Loucy (cell line): Measurements from ENCODE around the gene ME3.

Experiments
- H2AFZ ChIP-seq: fragments of 200-600 bp; sonication (generic); 2 replicates; pipeline ENCODE4 v1.6.0; 2016; ENCODE audit warnings: antibody characterized with exemption, mild to moderate bottlenecking, low read length, moderate library complexity
- H3F3A ChIP-seq: fragments of 200-600 bp; 2 replicates; pipeline ENCODE4 v1.6.0; 2016; ENCODE audit warnings: antibody characterized with exemption, low read depth, mild to moderate bottlenecking
- H3K27me3 ChIP-seq: fragments of 200-600 bp; sonication (generic); 2 replicates; pipeline ENCODE4 v1.6.1; 2014; ENCODE audit warnings: low read length, mild to moderate bottlenecking; ENCODE audit not compliant: insufficient read depth, poor library complexity, severe bottlenecking
- H3K36me3 ChIP-seq: fragments of 200-600 bp; sonication (generic); 2 replicates; pipeline ENCODE4 v1.6.1; 2016; ENCODE audit warnings: low read length; ENCODE audit not compliant: insufficient read depth
- H3K4me1 ChIP-seq: fragments of 200-600 bp; sonication (generic); 2 replicates; pipeline ENCODE4 v1.5.1; 2014; ENCODE audit warnings: low read length, mild to moderate bottlenecking; ENCODE audit not compliant: insufficient read depth, poor library complexity, severe bottlenecking
- H3K4me2 ChIP-seq: fragments of 200-600 bp; sonication (generic); 2 replicates; pipeline ENCODE4 v1.6.0; 2014; ENCODE audit warnings: antibody characterized with exemption, low read length, low read depth, mild to moderate bottlenecking; ENCODE audit not compliant: poor library complexity, severe bottlenecking
- H3K4me3 ChIP-seq: fragments of 200-600 bp; sonication (generic); 2 replicates; pipeline ENCODE4 v1.5.1; 2014; ENCODE audit warnings: low read length, mild to moderate bottlenecking, mixed read lengths; ENCODE audit not compliant: poor library complexity, severe bottlenecking
- H3K79me2 ChIP-seq: fragments of 200-600 bp; sonication (generic); 2 replicates; pipeline ENCODE4 v1.6.1; 2014; ENCODE audit warnings: low read length; ENCODE audit not compliant: insufficient read depth
- H3K9ac ChIP-seq: fragments of 200-600 bp; sonication (generic); 2 replicates; pipeline ENCODE4 v1.6.0; 2014; ENCODE audit warnings: mild to moderate bottlenecking, low read depth, low read length, moderate library complexity; ENCODE audit not compliant: poor library complexity, severe bottlenecking
- H3K9me2 ChIP-seq: fragments of 200-600 bp; sonication (generic); replicated peaks from 2 replicates; pipeline ENCODE4 v1.6.1; 2016; ENCODE audit warnings: low read depth, low read length, mixed read lengths
- H3K9me3 ChIP-seq: fragments of 200-600 bp; sonication (generic); 2 replicates; pipeline ENCODE4 v1.6.1; 2014; ENCODE audit warnings: mild to moderate bottlenecking, antibody characterized with exemption, low read length, low read depth; ENCODE audit not compliant: insufficient read depth
- H4K20me1 ChIP-seq: fragments of 200-600 bp; sonication (generic); 2 replicates; pipeline ENCODE4 v1.6.0; 2014; ENCODE audit warnings: antibody characterized with exemption, low read length, mild to moderate bottlenecking; ENCODE audit not compliant: insufficient read depth, poor library complexity, severe bottlenecking
- EZH2phosphoT487 ChIP-seq: fragments of 200-600 bp; IDR thresholded peaks from 2 replicates; pipeline ENCODE4 v1.6.1; 2018; ENCODE audit warnings: antibody characterized with exemption, mild to moderate bottlenecking, moderate library complexity, borderline replicate concordance
- TF ChIP-seq, protein P1 (sequence below): fragments of 200-600 bp; sonication (generic); conservative IDR thresholded peaks from 2 replicates; pipeline ENCODE4 v1.5.1; 2014; ENCODE audit warnings: mild to moderate bottlenecking, antibody characterized with exemption, low read length

Gene ME3

DNA sequence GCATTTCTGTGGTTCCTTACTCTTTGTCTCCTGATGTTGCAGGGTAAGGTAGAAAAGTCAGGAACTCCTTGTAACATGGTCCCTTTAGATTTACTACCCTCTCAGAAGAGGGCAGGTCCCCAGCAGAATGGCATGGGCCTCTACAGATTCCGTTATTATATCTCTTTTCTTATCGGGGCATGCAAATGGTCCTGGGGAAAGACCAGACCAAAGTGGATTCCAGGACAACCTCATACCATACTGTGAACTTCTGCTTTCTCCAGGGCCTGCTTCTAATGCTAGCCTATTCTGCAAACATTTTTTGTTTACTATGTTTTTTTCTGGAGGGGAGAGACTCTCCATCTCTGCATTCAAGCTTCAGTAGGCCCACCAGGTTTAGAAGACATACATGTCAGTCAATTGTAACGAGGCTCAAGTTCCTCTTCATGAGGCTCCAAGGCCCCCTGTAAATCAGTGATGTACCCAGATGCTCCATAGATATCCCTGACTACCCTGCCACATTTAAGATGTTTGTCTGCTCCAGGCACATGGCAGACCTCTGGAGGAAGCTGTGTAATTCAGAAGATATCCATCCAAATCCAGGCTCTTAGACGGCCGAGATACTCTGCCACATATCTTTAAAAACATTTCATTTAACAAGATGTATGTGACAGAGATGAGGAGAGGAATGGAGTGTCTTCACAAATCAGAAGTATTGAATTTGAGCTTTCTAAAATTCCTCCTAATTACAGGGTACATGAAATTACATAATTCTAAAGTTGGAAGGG lies 8.5 kb upstream of the ME3 start:
- H3K4me3 ChIP-seq, result no peak overlapping the region
- H3K9ac ChIP-seq, result no peak overlapping the region
- H3K4me1 ChIP-seq, result peaks cover 6% of the 10 kb centered on the region
- no peak overlapping the region for H3K4me2 ChIP-seq
- no peak overlapping the region for H2AFZ ChIP-seq
- H3K79me2 ChIP-seq, result no peaks in the 10 kb centered on the region
- no peak for TF ChIP-seq EZH2phosphoT487
- TF ChIP-seq, protein P1, sequence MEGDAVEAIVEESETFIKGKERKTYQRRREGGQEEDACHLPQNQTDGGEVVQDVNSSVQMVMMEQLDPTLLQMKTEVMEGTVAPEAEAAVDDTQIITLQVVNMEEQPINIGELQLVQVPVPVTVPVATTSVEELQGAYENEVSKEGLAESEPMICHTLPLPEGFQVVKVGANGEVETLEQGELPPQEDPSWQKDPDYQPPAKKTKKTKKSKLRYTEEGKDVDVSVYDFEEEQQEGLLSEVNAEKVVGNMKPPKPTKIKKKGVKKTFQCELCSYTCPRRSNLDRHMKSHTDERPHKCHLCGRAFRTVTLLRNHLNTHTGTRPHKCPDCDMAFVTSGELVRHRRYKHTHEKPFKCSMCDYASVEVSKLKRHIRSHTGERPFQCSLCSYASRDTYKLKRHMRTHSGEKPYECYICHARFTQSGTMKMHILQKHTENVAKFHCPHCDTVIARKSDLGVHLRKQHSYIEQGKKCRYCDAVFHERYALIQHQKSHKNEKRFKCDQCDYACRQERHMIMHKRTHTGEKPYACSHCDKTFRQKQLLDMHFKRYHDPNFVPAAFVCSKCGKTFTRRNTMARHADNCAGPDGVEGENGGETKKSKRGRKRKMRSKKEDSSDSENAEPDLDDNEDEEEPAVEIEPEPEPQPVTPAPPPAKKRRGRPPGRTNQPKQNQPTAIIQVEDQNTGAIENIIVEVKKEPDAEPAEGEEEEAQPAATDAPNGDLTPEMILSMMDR, result no peak
- no peaks in the 10 kb centered on the region for H3K9me3 ChIP-seq
- H3F3A ChIP-seq, result no peaks in the 10 kb centered on the region
- H3K9me2 ChIP-seq, result no peaks in the 10 kb centered on the region
- H3K27me3 ChIP-seq, result no peaks in the 10 kb centered on the region
- H3K36me3 ChIP-seq, result no peaks in the 10 kb centered on the region
- no peaks in the 10 kb centered on the region for H4K20me1 ChIP-seq

DNA sequence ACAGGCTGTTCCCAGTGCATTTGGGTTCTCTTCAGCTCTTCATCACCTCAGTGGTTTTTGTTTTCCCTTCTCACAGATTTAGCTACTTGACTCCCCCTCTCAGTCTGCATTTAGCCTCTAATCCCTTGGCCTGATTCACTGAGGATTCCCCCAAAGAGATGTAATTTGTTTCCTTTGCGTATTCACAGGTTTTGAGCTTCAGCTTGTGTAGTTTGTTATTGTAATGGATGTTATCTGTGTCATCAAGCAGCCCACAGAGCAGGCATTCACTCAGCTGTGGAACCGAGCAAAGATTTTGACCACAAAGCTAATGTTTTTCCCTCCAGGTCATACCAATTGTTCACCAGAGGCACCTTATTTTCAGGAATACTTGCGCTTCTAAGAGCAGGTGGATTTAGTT lies 6.4 kb upstream of the ME3 start:
- H3K79me2 ChIP-seq, result no peaks in the 10 kb centered on the region
- H4K20me1 ChIP-seq, result no peaks in the 10 kb centered on the region
- no peaks in the 10 kb centered on the region for H3K27me3 ChIP-seq
- no peaks in the 10 kb centered on the region for H3F3A ChIP-seq
- no peak overlapping the region for H3K4me2 ChIP-seq
- no peak overlapping the region for H3K4me3 ChIP-seq
- peaks cover 25% of the 10 kb centered on the region for H3K4me1 ChIP-seq
- TF ChIP-seq, protein P1, result no peak
- no peak for TF ChIP-seq EZH2phosphoT487
- H3K9me3 ChIP-seq, result no peaks in the 10 kb centered on the region
- no peak overlapping the region for H3K9ac ChIP-seq
- no peak overlapping the region for H2AFZ ChIP-seq
- H3K9me2 ChIP-seq, result no peaks in the 10 kb centered on the region
- no peaks in the 10 kb centered on the region for H3K36me3 ChIP-seq

DNA sequence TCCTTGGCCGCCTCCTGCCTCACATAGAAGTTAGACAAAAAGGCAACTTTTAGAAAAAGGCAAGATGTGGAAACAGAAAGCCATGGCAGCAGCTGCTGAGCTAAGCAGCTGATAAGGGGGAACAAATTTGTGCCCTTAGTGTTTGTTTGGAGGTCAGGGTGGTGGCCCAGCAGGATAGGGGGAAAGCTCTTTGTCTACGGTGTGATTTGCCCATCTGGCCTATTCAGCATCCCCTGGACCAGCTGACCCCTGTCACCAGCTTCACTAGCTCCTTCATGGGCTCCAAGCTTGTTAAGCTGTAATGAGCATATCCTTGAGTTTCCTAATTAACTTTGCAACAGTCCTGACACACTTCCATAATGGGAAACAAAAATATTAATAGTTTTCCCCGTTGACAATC lies 5.9 kb upstream of the ME3 start:
- Histone ChIP-seq H3K4me1 (peaks cover 25% of the 10 kb centered on the region), H2AFZ (no peak overlapping the region), H4K20me1 (no peaks in the 10 kb centered on the region), H3K27me3 (no peaks in the 10 kb centered on the region), H3K79me2 (no peaks in the 10 kb centered on the region), H3K4me3 (no peak overlapping the region), H3K9me2 (no peaks in the 10 kb centered on the region), H3K9me3 (no peaks in the 10 kb centered on the region), H3F3A (no peaks in the 10 kb centered on the region), H3K4me2 (no peak overlapping the region), H3K36me3 (no peaks in the 10 kb centered on the region), H3K9ac (no peak overlapping the region)
- no peak for TF ChIP-seq EZH2phosphoT487
- TF ChIP-seq, protein P1, result no peak
